ENCODE data around the gene ROBO1.

- TF ChIP-seq CTCF (IDR thresholded peaks at IDR 0.05; ENCODE audit: insufficient read depth, low read length, poor library complexity, severe bottlenecking) (peak; percentile 45), EZH2phosphoT487 (conservative IDR thresholded peaks at IDR 0.05; ENCODE audit: low read length) (no peak)
Measured at GRCh38 chr3:79361748-79362378, 405.9 kb downstream of the ROBO1 start.
